ENCODE measurements around the gene FOXP2. TPM values are rescaled to one million over a fixed set of nuclear protein-coding genes. Genes with fewer than 3 reads are reported as not detected.

The FOXP2 gene
- total RNA-seq, 1 experiment from 2014 or later = not detected

- Histone ChIP-seq H3K4me2 (ENCODE audit: low read length) (no peak overlapping the region), H3K9me3 (ENCODE audit: low read length) (no peaks in the 10 kb centered on the region), H4K20me1 (ENCODE audit: low read length) (no peaks in the 10 kb centered on the region), H3K9me2 (replicated peaks; ENCODE audit: low read length) (no peaks in the 10 kb centered on the region), H3K4me3 (ENCODE audit: low read length) (no peak overlapping the region), H3F3A (ENCODE audit: low read length, unreplicated experiment) (no peaks in the 10 kb centered on the region), H3K9ac (ENCODE audit: low read length) (no peak overlapping the region), H3K4me1 (ENCODE audit: insufficient read depth, low read length) (0 out of 2 replicates have a peak, but pooled peaks cover 9% of the 10 kb centered on the region), H2AFZ (ENCODE audit: low read length) (no peak overlapping the region), H3K27ac (ENCODE audit: low read length) (no peak overlapping the region), H3K27me3 (ENCODE audit: low read length) (peaks cover 83% of the 10 kb centered on the region), H3K36me3 (ENCODE audit: low read depth, low read length) (no peaks in the 10 kb centered on the region), H3K79me2 (ENCODE audit: low read length) (no peaks in the 10 kb centered on the region)
- POLR2A ChIA-PET (ENCODE audit: unreplicated experiment) = no interaction called here
- intact Hi-C loops (cut with micrococcal nuclease) = loop anchor here (10.0 kb wide), 1 partner anchor 558 kb away; no protein-coding TSS in a partner anchor
- BruUV-seq (replicated peaks) = no TSS peak
- TF ChIP-seq CTCF (conservative IDR thresholded peaks at IDR 0.05; ENCODE audit: low read depth, low read length) = no peak
- no peak for TF ChIP-seq EZH2 (IDR thresholded peaks at IDR 0.05; ENCODE audit: low read length, unreplicated experiment)
- TF ChIP-seq EZH2phosphoT487 (IDR thresholded peaks at IDR 0.05; ENCODE audit: borderline replicate concordance, low read length) = no peak
- ATAC-seq (no peak), DNase-seq (no peak)
- CTCF ChIA-PET = no interaction called here
These were observed 242.7 kb downstream of the FOXP2 start for GRCh38 chr7:114657279-114657678.

GRCh38 chr7:114658216-114658615, 243.6 kb downstream of the FOXP2 start:
- intact Hi-C loops (cut with micrococcal nuclease) = loop anchor here (10.0 kb wide), 1 partner anchor 557 kb away; no protein-coding TSS in a partner anchor
- CTCF ChIA-PET = no interaction called here

More at GRCh38 chr7:114658216-114658615, 243.6 kb downstream of the FOXP2 start:
- Histone ChIP-seq H3K4me1 (ENCODE audit: insufficient read depth, low read length) (0 out of 2 replicates have a peak, but pooled peaks cover 9% of the 10 kb centered on the region), H2AFZ (ENCODE audit: low read length) (no peak overlapping the region), H3K4me3 (ENCODE audit: low read length) (no peak overlapping the region), H3K27me3 (ENCODE audit: low read length) (peaks cover 83% of the 10 kb centered on the region), H3K9me2 (replicated peaks; ENCODE audit: low read length) (no peaks in the 10 kb centered on the region), H3K9ac (ENCODE audit: low read length) (no peak overlapping the region), H3K9me3 (ENCODE audit: low read length) (no peaks in the 10 kb centered on the region), H4K20me1 (ENCODE audit: low read length) (no peaks in the 10 kb centered on the region), H3K4me2 (ENCODE audit: low read length) (no peak overlapping the region), H3F3A (ENCODE audit: low read length, unreplicated experiment) (no peaks in the 10 kb centered on the region), H3K79me2 (ENCODE audit: low read length) (no peaks in the 10 kb centered on the region), H3K36me3 (ENCODE audit: low read depth, low read length) (no peaks in the 10 kb centered on the region), H3K27ac (ENCODE audit: low read length) (no peak overlapping the region)
- POLR2A ChIA-PET (ENCODE audit: unreplicated experiment) = no interaction called here
- TF ChIP-seq CTCF (conservative IDR thresholded peaks at IDR 0.05; ENCODE audit: low read depth, low read length) = no peak
- ATAC-seq = no peak
- no TSS peak for BruUV-seq (replicated peaks)
- DNase-seq = no peak
